ENCODE results near the gene HSPG2. TPM values are rescaled to one million over a fixed set of nuclear protein-coding genes. Genes with fewer than 3 reads are reported as not detected.
A peak's percentile ranks its signal among the peaks of the same experiment; 100 is the strongest.
"Not testable (repeated sequence)": the region's sequence is repeated elsewhere in the genome, so short reads cannot be mapped to it uniquely, and the experiment has no call there.

Gene HSPG2
- total RNA-seq, 1 donor from 2014 or later, result 263 TPM

- ATAC-seq (ENCODE audit: poor library complexity) (peak; percentile 26), DNase-seq (no peak)
- intact Hi-C loops (cut with DNase I), result no loop called here
These were observed 15.8 kb downstream of the HSPG2 start for GRCh38 chr1:21921100-21921875.

DNA sequence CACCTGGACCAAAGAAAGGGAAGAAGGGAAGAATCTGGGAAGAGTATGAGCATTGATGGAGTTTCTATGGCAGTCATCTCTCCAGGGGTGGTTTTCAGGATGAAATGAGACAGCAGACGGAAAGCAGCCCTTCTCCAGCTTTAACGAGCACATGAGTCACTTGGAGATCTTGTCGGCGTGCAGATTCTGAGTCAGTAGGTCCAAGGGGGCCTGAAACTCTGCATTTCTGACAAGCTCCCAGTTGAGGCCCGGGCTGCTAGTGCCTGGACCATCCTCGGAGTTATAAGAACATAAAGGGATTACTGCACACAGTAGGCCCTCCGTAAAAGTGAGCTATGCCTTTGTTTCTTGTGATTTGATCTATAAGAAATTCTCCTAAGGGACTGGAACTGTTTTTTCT, 17.6 kb downstream of the HSPG2 start:
- intact Hi-C loops (cut with DNase I), result no loop called here
- ATAC-seq (ENCODE audit: poor library complexity), result no peak

DNA sequence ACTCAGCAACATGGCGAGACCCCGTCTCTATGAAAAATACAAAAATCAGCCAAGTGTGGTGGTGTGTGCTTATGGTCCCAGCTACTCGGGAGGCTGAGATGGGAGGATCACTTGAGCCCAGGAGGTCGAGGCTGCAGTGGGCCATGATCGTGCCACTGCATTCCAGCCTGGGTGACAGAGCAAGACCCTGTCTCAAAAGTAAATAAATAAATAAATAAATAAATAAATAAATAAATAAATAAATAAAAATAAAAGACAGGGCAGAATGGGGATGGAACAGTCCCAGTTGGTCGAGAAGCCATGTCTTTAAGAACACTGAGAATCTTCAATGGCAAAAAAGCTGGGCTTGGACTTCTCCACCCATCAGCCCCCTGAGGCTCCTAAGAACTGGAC, 19.9 kb downstream of the HSPG2 start:
- intact Hi-C loops (cut with DNase I); ATAC-seq (ENCODE audit: poor library complexity); DNase-seq: not testable (repeated sequence)

More for the DNA sequence above, 17.6 kb downstream of the HSPG2 start:
- no peak for DNase-seq

- DNase-seq (no peak), ATAC-seq (ENCODE audit: poor library complexity) (no peak)
- intact Hi-C loops (cut with DNase I), result no loop called here
These were observed 20.5 kb downstream of the HSPG2 start for GRCh38 chr1:21916447-21917238.

- ATAC-seq (ENCODE audit: poor library complexity) (peak; percentile 48), DNase-seq (peak; percentile 76)
- intact Hi-C loops (cut with DNase I), result no loop called here
These were observed 22.1 kb downstream of the HSPG2 start for GRCh38 chr1:21914880-21915640.

DNA sequence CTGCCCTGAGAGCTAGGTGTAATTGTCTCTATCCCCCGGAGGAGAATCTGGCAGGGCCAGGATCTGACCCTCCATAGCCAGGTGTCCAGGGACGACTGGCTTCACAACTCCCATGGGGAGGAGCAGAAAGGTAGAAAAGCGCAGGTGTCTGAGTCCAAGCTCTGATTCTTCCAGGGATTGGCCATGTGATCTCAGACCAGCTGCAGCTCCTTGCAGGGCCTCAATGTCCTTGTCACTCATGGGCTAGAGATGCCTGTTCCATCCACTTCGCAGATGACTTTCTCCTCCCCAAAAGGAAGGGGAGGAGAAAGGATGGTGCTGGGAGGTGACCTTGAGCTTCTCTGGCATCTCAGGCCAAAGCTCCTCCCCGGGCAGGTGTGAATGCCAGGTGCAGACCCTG, 22.7 kb downstream of the HSPG2 start:
- no peak for DNase-seq
- ATAC-seq (ENCODE audit: poor library complexity), result no peak
- intact Hi-C loops (cut with DNase I), result no loop called here

- ATAC-seq (ENCODE audit: poor library complexity) (no peak), DNase-seq (no peak)
- intact Hi-C loops (cut with DNase I), result no loop called here
These were observed 23.3 kb downstream of the HSPG2 start for GRCh38 chr1:21913763-21914162.

DNA sequence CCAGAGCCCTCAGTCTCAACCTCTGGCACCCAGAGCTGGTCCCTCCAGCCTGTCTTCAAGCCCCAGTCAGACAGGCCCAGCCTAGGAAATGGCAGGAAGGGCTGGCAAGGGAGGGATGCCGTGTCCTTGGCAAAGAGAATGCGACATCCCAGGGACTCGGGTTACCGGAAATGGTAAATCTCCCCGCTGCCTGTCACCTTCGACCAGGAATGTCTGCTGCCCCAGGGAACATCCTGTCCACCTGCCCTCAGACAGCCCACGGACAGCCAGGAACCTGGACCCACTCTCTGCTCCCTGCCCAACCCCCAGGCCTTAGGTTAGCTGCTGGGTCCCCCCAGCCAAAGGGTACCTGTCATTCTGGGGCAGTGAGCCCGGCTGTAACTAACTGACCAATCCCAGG, 23.9 kb downstream of the HSPG2 start:
- ATAC-seq (ENCODE audit: poor library complexity) (no peak), DNase-seq (no peak)
- intact Hi-C loops (cut with DNase I), result no loop called here

DNA sequence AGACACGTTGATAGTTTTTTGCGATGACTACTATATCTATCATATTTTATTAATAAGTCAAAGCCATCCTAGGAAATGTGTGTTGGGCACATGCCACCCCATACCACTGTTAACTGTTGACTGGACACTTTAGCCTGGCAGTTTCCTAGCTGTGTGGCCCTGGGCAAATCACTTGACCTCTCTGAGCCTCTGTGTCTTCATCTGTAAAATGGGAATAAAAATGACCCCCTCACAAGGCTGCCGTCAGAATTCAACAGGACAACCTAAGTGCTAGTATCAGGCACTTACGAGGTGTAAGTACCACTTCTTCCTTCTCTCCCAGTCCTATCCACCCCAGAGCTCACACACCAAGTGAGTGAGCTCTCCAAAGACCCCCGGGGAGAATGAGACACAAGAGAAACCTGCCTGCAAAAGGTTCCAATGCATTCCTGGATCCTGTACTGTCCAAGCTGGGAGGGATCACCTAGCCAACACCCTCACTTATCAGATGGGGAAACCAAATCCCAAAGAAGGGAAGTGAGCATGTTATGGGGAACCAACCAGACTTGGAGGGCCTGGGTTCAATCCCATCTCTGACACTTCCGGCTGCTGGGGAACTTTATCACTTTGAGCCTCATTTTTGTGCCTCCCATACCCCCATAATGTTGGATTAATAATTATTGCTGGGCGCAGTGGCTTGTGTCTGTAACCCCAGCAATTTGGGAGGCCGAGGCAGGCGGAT, 24.9 kb downstream of the HSPG2 start:
- intact Hi-C loops (cut with DNase I), result no loop called here

GRCh38 chr1:21911205-21912001, 25.7 kb downstream of the HSPG2 start:
- intact Hi-C loops (cut with DNase I), result no loop called here
- ATAC-seq (ENCODE audit: poor library complexity) (peak; percentile 68), DNase-seq (peak; percentile 86)

More for the DNA sequence above, 24.9 kb downstream of the HSPG2 start:
- DNase-seq, result no peak
- ATAC-seq (ENCODE audit: poor library complexity), result no peak

- intact Hi-C loops (cut with DNase I), result no loop called here
- DNase-seq, result no peak
- ATAC-seq (ENCODE audit: poor library complexity), result no peak
These were observed 26.4 kb downstream of the HSPG2 start for GRCh38 chr1:21910558-21911204.

DNA sequence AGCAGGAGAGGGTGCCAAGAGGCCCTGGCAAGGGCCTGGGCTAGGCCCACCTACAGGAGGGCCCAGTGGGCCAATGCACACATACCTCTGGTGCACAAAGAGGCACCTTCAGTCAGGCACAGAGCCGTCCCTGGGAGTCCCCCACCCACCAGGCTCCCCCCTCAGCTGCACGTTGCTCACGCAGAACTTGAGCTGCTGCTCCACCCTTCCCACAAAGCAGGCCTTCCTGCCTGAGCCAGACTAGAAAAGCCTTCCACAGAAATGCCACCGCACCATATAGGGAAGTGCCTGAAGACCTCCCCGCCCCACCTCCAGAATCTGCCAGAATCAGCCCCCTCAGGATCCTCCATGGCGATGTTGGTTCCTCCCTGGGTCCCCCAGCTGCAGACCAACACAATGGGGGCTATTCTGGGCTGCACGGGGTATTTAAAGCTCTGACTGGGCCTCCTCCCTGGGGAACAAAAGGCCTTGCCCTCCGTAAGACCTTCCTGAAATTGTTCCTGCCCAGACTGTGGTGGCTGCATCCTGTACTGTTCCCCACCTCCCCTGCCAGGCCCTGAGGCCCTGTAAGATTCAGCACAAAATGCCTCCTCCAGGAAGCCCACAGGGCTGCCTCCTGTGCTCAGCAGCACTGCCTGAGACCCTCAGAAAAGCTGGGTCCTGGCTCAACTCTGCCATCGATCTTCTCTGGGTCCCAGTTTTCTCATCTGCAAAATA, 27.2 kb downstream of the HSPG2 start:
- DNase-seq, result peak; percentile 80
- ATAC-seq (ENCODE audit: poor library complexity), result peak; percentile 36
- intact Hi-C loops (cut with DNase I), result no loop called here

- ATAC-seq (ENCODE audit: poor library complexity) (no peak), DNase-seq (no peak)
- intact Hi-C loops (cut with DNase I), result no loop called here
These were observed 27.8 kb downstream of the HSPG2 start for GRCh38 chr1:21909286-21909759.

GRCh38 chr1:21907737-21908534, 29.2 kb downstream of the HSPG2 start:
- ATAC-seq (ENCODE audit: poor library complexity); DNase-seq; intact Hi-C loops (cut with DNase I): not testable (repeated sequence)

- intact Hi-C loops (cut with DNase I), result no loop called here
- no peak for ATAC-seq (ENCODE audit: poor library complexity)
These were observed 30.1 kb downstream of the HSPG2 start for GRCh38 chr1:21907079-21907418.

More at GRCh38 chr1:21907079-21907418, 30.1 kb downstream of the HSPG2 start:
- no peak for DNase-seq
